PC-3 (cell line): ENCODE data around the gene PRKN.

Experiments used
- EZH2 ChIP-seq: fragments of 300-600 bp; sonication (generic); IDR thresholded peaks from one replicate; pipeline ENCODE4 v1.6.1; 2017; ENCODE audit warnings: antibody characterized with exemption, mild to moderate bottlenecking, low read length; ENCODE audit not compliant: unreplicated experiment
- TF ChIP-seq, protein P1 (sequence below): fragments of 300-600 bp; sonication (generic); conservative IDR thresholded peaks from 2 replicates; pipeline ENCODE4 v1.5.1; 2017; ENCODE audit warnings: antibody characterized with exemption, low read depth, mild to moderate bottlenecking, low read length

- TF ChIP-seq, protein P1, sequence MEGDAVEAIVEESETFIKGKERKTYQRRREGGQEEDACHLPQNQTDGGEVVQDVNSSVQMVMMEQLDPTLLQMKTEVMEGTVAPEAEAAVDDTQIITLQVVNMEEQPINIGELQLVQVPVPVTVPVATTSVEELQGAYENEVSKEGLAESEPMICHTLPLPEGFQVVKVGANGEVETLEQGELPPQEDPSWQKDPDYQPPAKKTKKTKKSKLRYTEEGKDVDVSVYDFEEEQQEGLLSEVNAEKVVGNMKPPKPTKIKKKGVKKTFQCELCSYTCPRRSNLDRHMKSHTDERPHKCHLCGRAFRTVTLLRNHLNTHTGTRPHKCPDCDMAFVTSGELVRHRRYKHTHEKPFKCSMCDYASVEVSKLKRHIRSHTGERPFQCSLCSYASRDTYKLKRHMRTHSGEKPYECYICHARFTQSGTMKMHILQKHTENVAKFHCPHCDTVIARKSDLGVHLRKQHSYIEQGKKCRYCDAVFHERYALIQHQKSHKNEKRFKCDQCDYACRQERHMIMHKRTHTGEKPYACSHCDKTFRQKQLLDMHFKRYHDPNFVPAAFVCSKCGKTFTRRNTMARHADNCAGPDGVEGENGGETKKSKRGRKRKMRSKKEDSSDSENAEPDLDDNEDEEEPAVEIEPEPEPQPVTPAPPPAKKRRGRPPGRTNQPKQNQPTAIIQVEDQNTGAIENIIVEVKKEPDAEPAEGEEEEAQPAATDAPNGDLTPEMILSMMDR = no peak
- no peak for TF ChIP-seq EZH2
These were observed 627.9 kb downstream of the PRKN start for GRCh38 chr6:162099685-162100084.
